ENCODE results near the gene ZNF526. TPM values are rescaled to one million over a fixed set of nuclear protein-coding genes. Genes with fewer than 3 reads are reported as not detected.
A peak's percentile ranks its signal among the peaks of the same experiment; 100 is the strongest.

The ZNF526 gene
- total and polyA plus RNA-seq, 2 donors (not counting 1 experiment from before 2014, with no cell fraction given) = 4.9 to 21.3 TPM

GRCh38 chr19:42235181-42235580 lies 15.1 kb downstream of the ZNF526 start:
- Histone ChIP-seq H4K20me1 (ENCODE audit: control insufficient read depth, insufficient read depth, low read length, poor library complexity, severe bottlenecking) (peaks cover 90% of the 10 kb centered on the region), H3K4me3 (ENCODE audit: control extremely low read depth in 1 of 5, extremely low read depth in 1 of 5, insufficient read depth in 1 of 5, low read depth in 2 of 5, low read length in 4 of 5) (no peak overlapping the region), H3K9me3 (ENCODE audit: control extremely low read depth in 1 of 3, control insufficient read depth in 2 of 3, insufficient read depth in 1 of 3, low read length in 2 of 3) (no peaks in the 10 kb centered on the region), H3K4me2 (replicated peaks; ENCODE audit: low read depth, low read length, poor library complexity, severe bottlenecking) (no peak overlapping the region), H3K9ac (ENCODE audit: low read length) (no peak overlapping the region), H3K4me1 (ENCODE audit: control insufficient read depth in 2 of 2, insufficient read depth in 2 of 2, low read length in 2 of 2) (peaks cover 0 to 9% of the 10 kb centered on the region in 2 donors), H3K36me3 (replicated peaks in 1 of 2; ENCODE audit: control extremely low read depth in 1 of 2, control insufficient read depth in 1 of 2, extremely low read depth in 1 of 2, insufficient read depth in 2 of 2, low read length in 1 of 2) (peaks cover 3 to 81% of the 10 kb centered on the region in 2 experiments), H3K79me2 (ENCODE audit: control insufficient read depth, insufficient read depth, low read length) (peaks cover 50% of the 10 kb centered on the region), H3K27me3 (replicated peaks in 1 of 4; ENCODE audit: control extremely low read depth in 1 of 4, control insufficient read depth in 3 of 4, insufficient read depth in 4 of 4, low read length in 3 of 4) (no peaks in the 10 kb centered on the region), H3K27ac (ENCODE audit: low read length in 2 of 2) (no peak overlapping the region), H2AFZ (ENCODE audit: insufficient read depth, low read depth, low read length, poor library complexity, severe bottlenecking) (no peak overlapping the region)
- Mint-ChIP-seq H3K9me3 (ENCODE audit: insufficient read depth) (no peaks in the 10 kb centered on the region), H3K27me3 (no peaks in the 10 kb centered on the region), H3K27ac (no peak overlapping the region), H3K4me3 (no peak overlapping the region), H3K4me1 (peaks cover 16% of the 10 kb centered on the region)
- 86% methylated on average over 5 of the region's 5 CpGs for WGBS (ENCODE audit: insufficient coverage)
- ChIA-PET CTCF (interaction anchor here (1.6 kb wide), 1 partner anchor 11 kb away, joined by 4 read pairs; no protein-coding TSS in a partner anchor), POLR2A (no interaction called here)
- ATAC-seq (ENCODE audit: low read depth) = no peak
- no peak for TF ChIP-seq EZH2 (IDR thresholded peaks at IDR 0.05; ENCODE audit: borderline replicate concordance, insufficient read depth, low read depth, low read length, poor library complexity, severe bottlenecking)
- no peak for TF ChIP-seq CTCF (IDR thresholded peaks at IDR 0.05)
- intact Hi-C loops (cut with micrococcal nuclease) = no loop called here
- DNase-seq = no peak

- no peaks in the 10 kb centered on the region for H3K27me3 Mint-ChIP-seq
- ATAC-seq (ENCODE audit: low read depth) (no peak), DNase-seq (no peak)
- no peak overlapping the region for H3K9ac ChIP-seq (ENCODE audit: low read length)
- no peak overlapping the region for H3K4me2 ChIP-seq (replicated peaks; ENCODE audit: low read depth, low read length, poor library complexity, severe bottlenecking)
- ChIA-PET CTCF (interaction anchor here (1.1 to 3.0 kb wide), 4 partner anchors 10 to 131 kb away, joined by 3 to 7 read pairs (median 4); no protein-coding TSS in a partner anchor), POLR2A (interaction anchor here (0.5 kb wide), 1 partner anchor 25 kb away, joined by 4 read pairs; no protein-coding TSS in a partner anchor)
- H3K27ac Mint-ChIP-seq = no peak overlapping the region
- peak overlapping the region in 1 of 2 donors; percentile 9 for H3K27ac ChIP-seq (ENCODE audit: low read length in 2 of 2)
- peaks cover 26 to 35% of the 10 kb centered on the region in 2 donors for H3K4me1 ChIP-seq (ENCODE audit: control insufficient read depth in 2 of 2, insufficient read depth in 2 of 2, low read length in 2 of 2)
- H3K4me3 ChIP-seq (ENCODE audit: control extremely low read depth in 1 of 5, extremely low read depth in 1 of 5, insufficient read depth in 1 of 5, low read depth in 2 of 5, low read length in 4 of 5) = no peak overlapping the region
- no peak overlapping the region for H3K4me3 Mint-ChIP-seq
- no peaks in the 10 kb centered on the region for H3K9me3 ChIP-seq (ENCODE audit: control extremely low read depth in 1 of 3, control insufficient read depth in 2 of 3, insufficient read depth in 1 of 3, low read length in 2 of 3)
- WGBS (ENCODE audit: insufficient coverage) = 96% methylated on average over 8 of the region's 10 CpGs
- H3K4me1 Mint-ChIP-seq = peaks cover 49% of the 10 kb centered on the region
- intact Hi-C loops (cut with micrococcal nuclease) = no loop called here
- peaks cover 67% of the 10 kb centered on the region for H4K20me1 ChIP-seq (ENCODE audit: control insufficient read depth, insufficient read depth, low read length, poor library complexity, severe bottlenecking)
- peaks cover 63% of the 10 kb centered on the region for H3K79me2 ChIP-seq (ENCODE audit: control insufficient read depth, insufficient read depth, low read length)
- peaks cover 1 to 41% of the 10 kb centered on the region in 2 experiments for H3K36me3 ChIP-seq (replicated peaks in 1 of 2; ENCODE audit: control extremely low read depth in 1 of 2, control insufficient read depth in 1 of 2, extremely low read depth in 1 of 2, insufficient read depth in 2 of 2, low read length in 1 of 2)
- TF ChIP-seq CTCF (IDR thresholded peaks at IDR 0.05) = no peak
- TF ChIP-seq EZH2 (IDR thresholded peaks at IDR 0.05; ENCODE audit: borderline replicate concordance, insufficient read depth, low read depth, low read length, poor library complexity, severe bottlenecking) = no peak
- no peaks in the 10 kb centered on the region for H3K9me3 Mint-ChIP-seq (ENCODE audit: insufficient read depth)
- H2AFZ ChIP-seq (ENCODE audit: insufficient read depth, low read depth, low read length, poor library complexity, severe bottlenecking) = no peak overlapping the region
- H3K27me3 ChIP-seq (replicated peaks in 1 of 4; ENCODE audit: control extremely low read depth in 1 of 4, control insufficient read depth in 3 of 4, insufficient read depth in 4 of 4, low read length in 3 of 4) = no peaks in the 10 kb centered on the region
These were observed 19.6 kb downstream of the ZNF526 start for GRCh38 chr19:42239544-42240220.

Data from B cell (primary cell).